ENCODE results near the gene CDKN2C.

CDKN2C gene

DNA sequence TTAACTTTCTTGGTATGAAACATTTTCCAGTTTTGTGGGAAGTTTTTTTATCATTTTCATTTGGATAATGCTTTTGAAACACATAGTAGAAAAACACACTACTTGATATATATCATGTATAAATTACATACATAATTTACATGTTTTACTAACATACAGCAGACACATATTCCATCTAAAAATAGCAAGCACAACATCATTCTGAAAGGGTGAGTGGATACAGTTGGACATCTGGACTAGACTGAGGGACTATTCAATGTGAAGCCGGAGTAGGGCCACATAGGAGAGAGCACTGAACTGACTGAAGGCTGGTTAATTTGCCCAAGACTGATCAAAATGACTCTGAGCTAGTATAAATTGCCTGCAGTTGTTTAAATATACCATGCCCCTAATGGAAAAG lies 11.7 kb downstream of the CDKN2C start:
- no peak overlapping the region for H2BK120ac ChIP-seq (ENCODE audit: low read depth, low read length)
- no peak overlapping the region for H3K23ac ChIP-seq (ENCODE audit: low read depth, low read length, poor library complexity)
- H3K9ac ChIP-seq (ENCODE audit: low read depth, low read length, poor library complexity) = no peak overlapping the region
- DNase-seq (ENCODE audit: low spot score) = no peak
- H2AFZ ChIP-seq (ENCODE audit: low read length) = no peak overlapping the region
- no peak overlapping the region for H2BK12ac ChIP-seq (ENCODE audit: low read length)
- H3K14ac ChIP-seq (ENCODE audit: low read length) = no peak overlapping the region
- no peak overlapping the region for H3K18ac ChIP-seq (ENCODE audit: low read length)
- H3K4me3 ChIP-seq (ENCODE audit: low read length in 2 of 2) = no peak overlapping the region
- no peak overlapping the region for H2BK15ac ChIP-seq (ENCODE audit: low read length)
- peaks cover 0 to 7% of the 10 kb centered on the region in 2 donors for H3K4me1 ChIP-seq (ENCODE audit: control insufficient read depth in 2 of 2, insufficient read depth in 1 of 2, low read depth in 1 of 2, low read length in 2 of 2)
- H3K4me2 ChIP-seq (ENCODE audit: insufficient read depth, low read length, poor library complexity, severe bottlenecking) = no peak overlapping the region
- H3K36me3 ChIP-seq (replicated peaks in 1 of 2; ENCODE audit: control insufficient read depth in 2 of 2, insufficient read depth in 2 of 2, low read length in 2 of 2) = no peaks in the 10 kb centered on the region
- no peak overlapping the region for H4K8ac ChIP-seq (ENCODE audit: low read depth, low read length)
- H3K9me3 ChIP-seq (replicated peaks in 1 of 2; ENCODE audit: control insufficient read depth in 2 of 2, insufficient read depth in 1 of 2, low read depth in 1 of 2, low read length in 2 of 2) = no peaks in the 10 kb centered on the region
- H3K4ac ChIP-seq (ENCODE audit: low read length) = no peak overlapping the region
- H3K27me3 ChIP-seq (ENCODE audit: control insufficient read depth in 3 of 3, insufficient read depth in 3 of 3, low read depth in 1 of 3, low read length in 3 of 3) = peaks cover 9 to 85% (median 26%) of the 10 kb centered on the region in 3 experiments
- no CpG with 5 or more reads among the region's 1 CpG for WGBS, 2 donors (ENCODE audit: extremely low coverage in 2 of 2, insufficient read length in 2 of 2, insufficient replicate concordance in 1 of 2)
- no peak overlapping the region for H2AK5ac ChIP-seq (ENCODE audit: low read depth, low read length)
- H2BK5ac ChIP-seq (ENCODE audit: low read length) = no peak overlapping the region
- no peak overlapping the region for H4K91ac ChIP-seq (ENCODE audit: low read depth, low read length, poor library complexity)
- peaks cover 2% of the 10 kb centered on the region for H3K79me1 ChIP-seq (ENCODE audit: low read depth, low read length)
- H3K27ac ChIP-seq (replicated peaks; ENCODE audit: low read length) = no peak overlapping the region

DNA sequence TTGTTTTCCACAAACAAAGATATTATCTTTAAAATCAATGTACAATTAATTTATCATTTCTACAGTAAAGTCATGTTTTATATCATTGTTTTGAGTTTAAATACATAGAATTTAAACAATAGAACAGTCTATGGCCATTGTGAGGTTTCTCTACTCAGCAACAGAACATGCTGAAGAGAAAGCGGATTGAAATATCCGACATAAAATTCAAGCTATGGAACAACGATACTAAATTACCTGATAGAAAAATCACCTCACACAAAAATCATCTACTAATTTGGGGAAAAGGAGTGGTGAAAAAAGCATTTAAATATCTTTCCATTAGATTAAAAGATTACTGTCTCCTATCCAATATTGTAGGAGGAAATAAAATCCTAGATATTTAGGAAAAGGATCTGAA lies 12.6 kb downstream of the CDKN2C start:
- H3K9me3 ChIP-seq (replicated peaks in 1 of 2; ENCODE audit: control insufficient read depth in 2 of 2, insufficient read depth in 1 of 2, low read depth in 1 of 2, low read length in 2 of 2) = no peaks in the 10 kb centered on the region
- H4K91ac ChIP-seq (ENCODE audit: low read depth, low read length, poor library complexity) = no peak overlapping the region
- no peak overlapping the region for H3K4me2 ChIP-seq (ENCODE audit: insufficient read depth, low read length, poor library complexity, severe bottlenecking)
- H2BK5ac ChIP-seq (ENCODE audit: low read length) = no peak overlapping the region
- no peak overlapping the region for H2BK12ac ChIP-seq (ENCODE audit: low read length)
- no peak overlapping the region for H2AFZ ChIP-seq (ENCODE audit: low read length)
- H4K8ac ChIP-seq (ENCODE audit: low read depth, low read length) = no peak overlapping the region
- no peak for DNase-seq (ENCODE audit: low spot score)
- no peak overlapping the region for H2BK120ac ChIP-seq (ENCODE audit: low read depth, low read length)
- no peak overlapping the region for H3K14ac ChIP-seq (ENCODE audit: low read length)
- H3K18ac ChIP-seq (ENCODE audit: low read length) = no peak overlapping the region
- H3K9ac ChIP-seq (ENCODE audit: low read depth, low read length, poor library complexity) = no peak overlapping the region
- no peak overlapping the region for H3K23ac ChIP-seq (ENCODE audit: low read depth, low read length, poor library complexity)
- H3K79me1 ChIP-seq (ENCODE audit: low read depth, low read length) = peaks cover 2% of the 10 kb centered on the region
- no peak overlapping the region for H3K27ac ChIP-seq (replicated peaks; ENCODE audit: low read length)
- no peak overlapping the region for H2BK15ac ChIP-seq (ENCODE audit: low read length)
- H3K4me3 ChIP-seq (ENCODE audit: low read length in 2 of 2) = no peak overlapping the region
- WGBS, 2 donors (ENCODE audit: extremely low coverage in 2 of 2, insufficient read length in 2 of 2, insufficient replicate concordance in 1 of 2) = no CpG with 5 or more reads among the region's 3 CpGs
- no peaks in the 10 kb centered on the region for H3K36me3 ChIP-seq (replicated peaks in 1 of 2; ENCODE audit: control insufficient read depth in 2 of 2, insufficient read depth in 2 of 2, low read length in 2 of 2)
- no peak overlapping the region for H3K4ac ChIP-seq (ENCODE audit: low read length)
- no peak overlapping the region for H2AK5ac ChIP-seq (ENCODE audit: low read depth, low read length)
- H3K27me3 ChIP-seq (ENCODE audit: control insufficient read depth in 3 of 3, insufficient read depth in 3 of 3, low read depth in 1 of 3, low read length in 3 of 3) = peaks cover 7 to 77% (median 17%) of the 10 kb centered on the region in 3 experiments
- no peaks in the 10 kb centered on the region for H3K4me1 ChIP-seq (ENCODE audit: control insufficient read depth in 2 of 2, insufficient read depth in 1 of 2, low read depth in 1 of 2, low read length in 2 of 2)

DNA sequence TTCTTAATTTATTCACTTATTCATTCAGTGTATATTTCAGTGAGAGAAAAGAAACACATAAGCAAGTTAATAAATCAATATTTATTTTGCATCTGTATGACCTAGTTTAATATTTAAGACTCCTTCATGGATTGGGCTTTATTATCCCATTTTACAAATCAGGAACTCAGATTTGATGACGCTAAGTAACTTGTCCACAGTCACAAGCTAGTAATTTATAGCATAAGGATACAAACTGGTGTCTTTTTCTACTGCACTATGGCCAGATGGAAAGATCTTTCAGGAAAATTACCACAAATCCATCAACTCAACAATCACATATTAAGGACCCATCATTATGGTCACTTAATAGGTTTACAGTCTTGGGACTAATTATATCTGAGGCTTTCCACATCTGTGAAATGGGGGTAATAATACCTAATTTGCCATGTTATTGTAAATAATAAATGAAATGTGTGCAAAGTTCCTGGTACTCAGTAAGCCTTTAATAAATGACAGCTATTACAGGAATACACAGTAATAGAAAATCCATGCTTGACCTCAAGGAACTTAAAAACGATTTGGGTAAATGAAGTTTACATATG lies 13.3 kb downstream of the CDKN2C start:
- H2BK120ac ChIP-seq (ENCODE audit: low read depth, low read length) = no peak overlapping the region
- H3K4me2 ChIP-seq (ENCODE audit: insufficient read depth, low read length, poor library complexity, severe bottlenecking) = no peak overlapping the region
- no peak overlapping the region for H3K18ac ChIP-seq (ENCODE audit: low read length)
- WGBS, 2 donors (ENCODE audit: extremely low coverage in 2 of 2, insufficient read length in 2 of 2, insufficient replicate concordance in 1 of 2) = no CpG with 5 or more reads among the region's 2 CpGs
- no peaks in the 10 kb centered on the region for H3K9me3 ChIP-seq (replicated peaks in 1 of 2; ENCODE audit: control insufficient read depth in 2 of 2, insufficient read depth in 1 of 2, low read depth in 1 of 2, low read length in 2 of 2)
- no peak overlapping the region for H4K91ac ChIP-seq (ENCODE audit: low read depth, low read length, poor library complexity)
- no peak overlapping the region for H2BK5ac ChIP-seq (ENCODE audit: low read length)
- H2AFZ ChIP-seq (ENCODE audit: low read length) = no peak overlapping the region
- H3K14ac ChIP-seq (ENCODE audit: low read length) = no peak overlapping the region
- no peaks in the 10 kb centered on the region for H3K4me1 ChIP-seq (ENCODE audit: control insufficient read depth in 2 of 2, insufficient read depth in 1 of 2, low read depth in 1 of 2, low read length in 2 of 2)
- no peak overlapping the region for H2BK12ac ChIP-seq (ENCODE audit: low read length)
- H3K27me3 ChIP-seq (ENCODE audit: control insufficient read depth in 3 of 3, insufficient read depth in 3 of 3, low read depth in 1 of 3, low read length in 3 of 3) = peaks cover 3 to 71% (median 11%) of the 10 kb centered on the region in 3 experiments
- H2BK15ac ChIP-seq (ENCODE audit: low read length) = no peak overlapping the region
- no peak overlapping the region for H3K9ac ChIP-seq (ENCODE audit: low read depth, low read length, poor library complexity)
- H4K8ac ChIP-seq (ENCODE audit: low read depth, low read length) = no peak overlapping the region
- H3K23ac ChIP-seq (ENCODE audit: low read depth, low read length, poor library complexity) = no peak overlapping the region
- no peak overlapping the region for H3K4me3 ChIP-seq (ENCODE audit: low read length in 2 of 2)
- H2AK5ac ChIP-seq (ENCODE audit: low read depth, low read length) = no peak overlapping the region
- no peak for DNase-seq (ENCODE audit: low spot score)
- no peak overlapping the region for H3K27ac ChIP-seq (replicated peaks; ENCODE audit: low read length)
- no peaks in the 10 kb centered on the region for H3K79me1 ChIP-seq (ENCODE audit: low read depth, low read length)
- no peak overlapping the region for H3K4ac ChIP-seq (ENCODE audit: low read length)
- H3K36me3 ChIP-seq (replicated peaks in 1 of 2; ENCODE audit: control insufficient read depth in 2 of 2, insufficient read depth in 2 of 2, low read length in 2 of 2) = no peaks in the 10 kb centered on the region

DNA sequence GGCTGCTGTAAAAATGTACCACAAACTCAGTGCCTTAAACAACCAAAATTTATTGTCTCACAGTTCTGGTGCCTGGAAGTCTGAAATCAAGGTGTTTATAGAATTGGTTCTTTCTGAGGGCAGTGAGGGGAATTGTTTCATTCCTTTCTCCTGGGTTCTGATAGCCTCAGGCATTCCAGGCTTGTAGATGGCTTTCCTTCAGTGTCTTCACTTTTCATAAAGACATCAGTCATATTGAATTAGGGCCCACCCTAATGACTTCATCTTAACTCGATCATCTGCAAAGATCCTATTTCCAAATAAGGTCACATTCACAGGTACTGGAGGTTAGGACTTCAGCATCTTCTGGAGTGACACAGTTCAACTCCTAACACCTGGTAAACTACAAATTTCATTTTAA lies 15.0 kb downstream of the CDKN2C start:
- Histone ChIP-seq H2BK120ac (ENCODE audit: low read depth, low read length) (no peak overlapping the region), H3K14ac (ENCODE audit: low read length) (no peak overlapping the region), H2AK5ac (ENCODE audit: low read depth, low read length) (no peak overlapping the region), H3K4ac (ENCODE audit: low read length) (no peak overlapping the region), H3K23ac (ENCODE audit: low read depth, low read length, poor library complexity) (no peak overlapping the region), H2AFZ (ENCODE audit: low read length) (no peak overlapping the region), H3K9me3 (replicated peaks in 1 of 2; ENCODE audit: control insufficient read depth in 2 of 2, insufficient read depth in 1 of 2, low read depth in 1 of 2, low read length in 2 of 2) (no peaks in the 10 kb centered on the region), H3K18ac (ENCODE audit: low read length) (no peak overlapping the region), H3K4me3 (ENCODE audit: low read length in 2 of 2) (no peak overlapping the region), H4K91ac (ENCODE audit: low read depth, low read length, poor library complexity) (no peak overlapping the region), H3K9ac (ENCODE audit: low read depth, low read length, poor library complexity) (no peak overlapping the region), H2BK12ac (ENCODE audit: low read length) (no peak overlapping the region), H4K8ac (ENCODE audit: low read depth, low read length) (no peak overlapping the region), H2BK5ac (ENCODE audit: low read length) (no peak overlapping the region), H3K79me1 (ENCODE audit: low read depth, low read length) (no peaks in the 10 kb centered on the region), H3K4me1 (ENCODE audit: control insufficient read depth in 2 of 2, insufficient read depth in 1 of 2, low read depth in 1 of 2, low read length in 2 of 2) (no peaks in the 10 kb centered on the region), H3K4me2 (ENCODE audit: insufficient read depth, low read length, poor library complexity, severe bottlenecking) (no peak overlapping the region), H3K27ac (replicated peaks; ENCODE audit: low read length) (no peak overlapping the region), H3K27me3 (ENCODE audit: control insufficient read depth in 3 of 3, insufficient read depth in 3 of 3, low read depth in 1 of 3, low read length in 3 of 3) (peaks cover 0 to 54% (median 2%) of the 10 kb centered on the region in 3 experiments), H2BK15ac (ENCODE audit: low read length) (no peak overlapping the region), H3K36me3 (replicated peaks in 1 of 2; ENCODE audit: control insufficient read depth in 2 of 2, insufficient read depth in 2 of 2, low read length in 2 of 2) (no peaks in the 10 kb centered on the region)
- no CpG with 5 or more reads among the region's 1 CpG for WGBS, 2 donors (ENCODE audit: extremely low coverage in 2 of 2, insufficient read length in 2 of 2, insufficient replicate concordance in 1 of 2)
- no peak for DNase-seq (ENCODE audit: low spot score)

Measured in neuronal stem cell (in vitro differentiated cells).